ENCODE data around the gene TCTN2. TPM values are rescaled to one million over a fixed set of nuclear protein-coding genes. Genes with fewer than 3 reads are reported as not detected.

Gene TCTN2
- total and polyA plus RNA-seq, 10 of the 15 experiments (the other 5 are each of a cell fraction or from before 2014, with no cell fraction given): 0.55 to 5.5 (median 3.3) TPM

- TF ChIP-seq RELB (IDR thresholded peaks at IDR 0.05; ENCODE audit: low read depth) (no peak), NFIC (IDR thresholded peaks at IDR 0.05; ENCODE audit: low read depth, low read length) (no peak)
Measured at GRCh38 chr12:123675436-123675835, 4.5 kb downstream of the TCTN2 start (continued).

- H4K20me1 ChIP-seq (ENCODE audit: control insufficient read depth, insufficient read depth): no peaks in the 10 kb centered on the region
- no TSS peak for BruUV-seq (replicated peaks)
- TF ChIP-seq REST (IDR thresholded peaks at IDR 0.05; ENCODE audit: low read depth, low read length) (no peak), EGR1 (IDR thresholded peaks at IDR 0.05; ENCODE audit: borderline replicate concordance in 1 of 2, low read depth in 2 of 2, low read length in 2 of 2) (no peak), ZNF384 (IDR thresholded peaks at IDR 0.05; ENCODE audit: borderline replicate concordance, low read depth, low read length) (no peak), WRNIP1 (IDR thresholded peaks at IDR 0.05; ENCODE audit: borderline replicate concordance, low read depth, low read length) (no peak), POU2F2 (IDR thresholded peaks at IDR 0.05; ENCODE audit: borderline replicate concordance, low read depth, low read length) (no peak), HDAC6 (IDR thresholded peaks at IDR 0.05; ENCODE audit: unreplicated experiment) (no peak), ZSCAN29 (IDR thresholded peaks at IDR 0.05) (no peak), IKZF2 (IDR thresholded peaks at IDR 0.05) (no peak), BHLHE40 (IDR thresholded peaks at IDR 0.05; ENCODE audit: borderline replicate concordance in 1 of 2, low read depth in 2 of 2, low read length in 1 of 2) (no peak)
- in situ Hi-C loops (cut with MboI) (no loop called here), intact Hi-C loops (cut with micrococcal nuclease; ENCODE audit: unreplicated experiment) (no loop called here)
- ATAC-seq: no peak
- 91% methylated on average over 9 of the region's 9 CpGs for WGBS (ENCODE audit: insufficient coverage, insufficient replicate concordance, low lambda C conversion rate, missing lambda C conversion rate)
- H3K4me1 ChIP-seq (ENCODE audit: control insufficient read depth, insufficient read depth, low read length): peaks cover 8% of the 10 kb centered on the region
- no peak overlapping the region for H3K27ac ChIP-seq (ENCODE audit: control insufficient read depth, insufficient read depth)
- no peak overlapping the region for H2AFZ ChIP-seq (ENCODE audit: control insufficient read depth, low read depth, low read length)
- no peaks in the 10 kb centered on the region for H3K36me3 ChIP-seq (ENCODE audit: control insufficient read depth in 2 of 2, insufficient read depth in 2 of 2, low read length in 1 of 2)
- ChIA-PET POLR2A (interaction anchor here (0.8 kb wide), 1 partner anchor 487 kb away, joined by 3 read pairs; no protein-coding TSS in a partner anchor), RAD21 (ENCODE audit: unreplicated experiment) (no interaction called here), CTCF (no interaction called here), SMC1A (ENCODE audit: uncharacterized antibody, unreplicated experiment) (interaction anchor here (1.1 kb wide), 1 partner anchor 16 kb away, joined by 4 read pairs; no protein-coding TSS in a partner anchor)
- no peaks in the 10 kb centered on the region for H3K27me3 ChIP-seq (replicated peaks in 1 of 2; ENCODE audit: control insufficient read depth in 2 of 2, insufficient read depth in 2 of 2, low read length in 1 of 2)
- H3K79me2 ChIP-seq (ENCODE audit: control insufficient read depth, insufficient read depth, low read length): no peaks in the 10 kb centered on the region
- no peak for DNase-seq (ENCODE audit: low read depth, low spot score)
- no peak overlapping the region for H3K4me2 ChIP-seq (ENCODE audit: control insufficient read depth, insufficient read depth)
- no peaks in the 10 kb centered on the region for H3K9me3 ChIP-seq (replicated peaks; ENCODE audit: control insufficient read depth, insufficient read depth, low read length)
- no peak overlapping the region for H3K4me3 ChIP-seq
- no peak overlapping the region for H3K9ac ChIP-seq (ENCODE audit: control insufficient read depth, insufficient read depth, low read length)
- FAIRE-seq: no peak
Measured at GRCh38 chr12:123676616-123677320, 5.9 kb downstream of the TCTN2 start.
